Endothelial cell of umbilical vein (primary cell): ENCODE data around the gene TMEM208. TPM values are rescaled to one million over a fixed set of nuclear protein-coding genes. Genes with fewer than 3 reads are reported as not detected.

Experiments used
- BruUV-seq: library from RNA; stranded (reverse); fragments of 400-500 nt; replicated peaks from 2 replicates; lab custom pipeline; 2021; lab: Mats Ljungman, UMichigan
- CTCF ChIA-PET: fragments of 300-600, 350-600 bp; sonication (Branson Sonifier 250); formaldehyde crosslinking; loops from one replicate; lab custom pipeline; 2021; ENCODE audit warnings: antibody characterized with exemption, inconsistent platforms; lab: Charles Lee
- POLR2A ChIA-PET: fragments of 300-600, 350-600 bp; sonication (Branson Sonifier 250); formaldehyde crosslinking; loops from one replicate; lab custom pipeline; 2021; ENCODE audit warnings: antibody characterized with exemption, inconsistent platforms; lab: Charles Lee
- DNase-seq: peaks from one replicate; pipeline ENCODE4 v3.0.0-alpha.2; 2011; ENCODE audit warnings: low read depth, low spot score
- FAIRE-seq: peaks from 2 replicates; lab custom pipeline; 2011; peaks lifted over from hg19 to GRCh38; lab: Jason Lieb, UNC
- H2AFZ ChIP-seq: 2 replicates; pipeline ENCODE4 v1.6.0; 2012; ENCODE audit warnings: low read depth, low read length, control low read depth, inconsistent platforms
- H3K27ac ChIP-seq: 2 replicates; pipeline ENCODE4 v1.5.1; 2011; ENCODE audit warnings: low read depth, mild to moderate bottlenecking, control low read depth, low read length, moderate library complexity; ENCODE audit not compliant: insufficient read depth
- H3K27me3 ChIP-seq, 2 experiments: 2 replicates each; pipeline versions ENCODE4 v1.6.0 to v1.6.1; 2011; ENCODE audit warnings: low read length in 2 of 2, mixed read lengths in 1 of 2; ENCODE audit not compliant: control insufficient read depth in 2 of 2, insufficient read depth in 2 of 2
- H3K36me3 ChIP-seq, 2 experiments: 2 replicates in 1 of 2; 3 replicates in 1 of 2; pipeline ENCODE4 v1.5.1; 2011; ENCODE audit warnings: low read length in 2 of 2, mild to moderate bottlenecking in 1 of 2, moderate library complexity in 1 of 2; ENCODE audit not compliant: control insufficient read depth in 2 of 2, insufficient read depth in 2 of 2; ENCODE audit errors: extremely low read depth in 1 of 2
- H3K4me1 ChIP-seq: 3 replicates; pipeline ENCODE4 v1.5.1; 2011; ENCODE audit warnings: mild to moderate bottlenecking, low read length; ENCODE audit not compliant: control insufficient read depth, insufficient read depth; ENCODE audit errors: extremely low read depth
- H3K4me2 ChIP-seq: 2 replicates; pipeline ENCODE4 v1.6.1; 2011; ENCODE audit warnings: low read length, control low read depth, mixed read lengths; ENCODE audit not compliant: insufficient read depth
- H3K4me3 ChIP-seq, 3 experiments: fragments of 200-600 bp in 1 of 3; sonication (generic), shearing (Covaris generic) in 1 of 3; replicated peaks in 1 of 3; 2 replicates each; pipeline ENCODE4 v1.5.1; 2011 to 2016; ENCODE audit warnings: control low read depth in 3 of 3, low read length in 3 of 3, mild to moderate bottlenecking in 2 of 3, inconsistent platforms in 1 of 3, low read depth in 1 of 3, moderate library complexity in 1 of 3; ENCODE audit not compliant: insufficient read depth in 1 of 3
- H3K79me2 ChIP-seq: 2 replicates; pipeline ENCODE4 v1.6.0; 2012; ENCODE audit warnings: low read length, inconsistent platforms; ENCODE audit not compliant: control insufficient read depth, insufficient read depth
- H3K9ac ChIP-seq: replicated peaks from 2 replicates; pipeline ENCODE3; 2011; ENCODE audit warnings: low read length, control low read depth; ENCODE audit not compliant: insufficient read depth; ENCODE audit errors: extremely low read depth
- H3K9me1 ChIP-seq: replicated peaks from 3 replicates; pipeline ENCODE4 v1.6.0; 2011; ENCODE audit warnings: mild to moderate bottlenecking, low read length; ENCODE audit not compliant: control insufficient read depth, insufficient read depth; ENCODE audit errors: extremely low read depth
- H3K9me3 ChIP-seq: replicated peaks from 2 replicates; pipeline ENCODE4 v1.5.1; 2012; ENCODE audit warnings: low read length, inconsistent platforms; ENCODE audit not compliant: control insufficient read depth, insufficient read depth
- H4K20me1 ChIP-seq: replicated peaks from 2 replicates; pipeline ENCODE3; 2011; ENCODE audit warnings: mild to moderate bottlenecking, low read length; ENCODE audit not compliant: control insufficient read depth, insufficient read depth; ENCODE audit errors: extremely low read depth
- CTCF ChIP-seq, 2 donors: IDR thresholded peaks; 1 replicate in 1 of 2; 2 replicates in 1 of 2; pipeline ENCODE4 v1.5.1; 2011; ENCODE audit warnings: low read length in 2 of 2, mild to moderate bottlenecking in 2 of 2, moderate library complexity in 2 of 2, control low read depth in 1 of 2, inconsistent platforms in 1 of 2, low read depth in 1 of 2; ENCODE audit not compliant: insufficient read depth in 1 of 2; ENCODE audit errors: extremely low read depth in 1 of 2
- EZH2 ChIP-seq: IDR thresholded peaks from 2 replicates; pipeline ENCODE4 v1.6.1; 2012; ENCODE audit warnings: borderline replicate concordance, low read depth, mild to moderate bottlenecking, moderate library complexity, low read length, inconsistent platforms; ENCODE audit not compliant: severe bottlenecking
- FOS ChIP-seq: IDR thresholded peaks from 2 replicates; pipeline ENCODE4 v1.6.1; 2011; ENCODE audit warnings: mild to moderate bottlenecking, low read length, moderate library complexity, borderline replicate concordance; ENCODE audit not compliant: insufficient read depth
- JUN ChIP-seq: IDR thresholded peaks from 2 replicates; pipeline ENCODE4 v1.6.1; 2011; ENCODE audit warnings: borderline replicate concordance, low read depth; ENCODE audit not compliant: insufficient read length, insufficient read depth
- MAX ChIP-seq: IDR thresholded peaks from 2 replicates; pipeline ENCODE4 v1.6.1; 2011; ENCODE audit not compliant: insufficient read depth, insufficient read length
- MYC ChIP-seq: IDR thresholded peaks from one replicate; pipeline ENCODE4 v1.6.1; 2011; ENCODE audit warnings: mild to moderate bottlenecking, low read depth, low read length
- POLR2A ChIP-seq: IDR thresholded peaks from 2 replicates; pipeline ENCODE4 v1.6.1; 2012; ENCODE audit warnings: low read depth, mild to moderate bottlenecking, control low read depth, low read length
- POLR2AphosphoS5 ChIP-seq: IDR thresholded peaks from 2 replicates; pipeline ENCODE4 v1.6.1; 2012; ENCODE audit warnings: low read depth, mild to moderate bottlenecking, control low read depth, low read length, moderate library complexity; ENCODE audit not compliant: insufficient read depth
- dilution Hi-C: fragments of 300-500 bp; cut with MboI; formaldehyde crosslinking; loops from one replicate; pipeline ENCODE4 v1.15.0; 2019; ENCODE audit warnings: low sequenced_read_pairs; ENCODE audit not compliant: extremely low pct_ligation_motif_present
- intact Hi-C: fragments of 100-400 bp; cut with micrococcal nuclease; formaldehyde crosslinking; loops from one replicate; pipeline ENCODE4 v1.10.0; 2022
- polyA plus RNA-seq, 4 experiments: library from polyadenylated mRNA; depleted of rRNA in 3 of 4; stranded (reverse) in 3 of 4; unstranded in 1 of 4; fragments of >200 nt; gene quantifications; 2 replicates each; pipeline versions ENCODE4 v1.2.1 to v1.2.3, GENCODE V29; 2011 to 2012; ENCODE audit warnings: missing spikeins in 1 of 4
- total RNA-seq: library from RNA; stranded (reverse); gene quantifications from 2 replicates; pipeline ENCODE4 v1.2.3, GENCODE V29; 2021

Gene TMEM208
- total and polyA plus RNA-seq, 2 donors (not counting 3 experiments of a cell fraction or from before 2014, with no cell fraction given) = 35.3 to 94.0 TPM

GRCh38 chr16:67264277-67264676 is 37.3 kb downstream of the TMEM208 start:
- Histone ChIP-seq H3K4me3 (no peak overlapping the region), H3K36me3 (no peaks in the 10 kb centered on the region), H3K9ac (no peak overlapping the region), H3K27ac (no peak overlapping the region), H3K9me3 (no peaks in the 10 kb centered on the region), H3K79me2 (no peaks in the 10 kb centered on the region), H3K27me3 (no peaks in the 10 kb centered on the region), H4K20me1 (no peaks in the 10 kb centered on the region), H3K4me1 (peaks cover 16% of the 10 kb centered on the region), H3K9me1 (no peaks in the 10 kb centered on the region), H3K4me2 (no peak overlapping the region), H2AFZ (no peak overlapping the region)
- DNase-seq (no peak), FAIRE-seq (no peak)
- CTCF ChIA-PET = interaction anchor here (1.0 to 2.6 kb wide), 6 partner anchors 14 to 164 kb away, joined by 3 to 10 read pairs (median 4); no protein-coding TSS in a partner anchor
- POLR2A ChIA-PET = no interaction called here
- no TSS peak for BruUV-seq
- no peak for TF ChIP-seq MYC
- peak in 1 of 2 donors; percentile 27 for TF ChIP-seq CTCF (IDR thresholded peaks at IDR 0.05; ENCODE audit: extremely low read depth in 1 of 2, insufficient read depth in 1 of 2, low read depth in 1 of 2, low read length in 2 of 2)
- no peak for TF ChIP-seq EZH2
- TF ChIP-seq MAX = no peak
- no peak for TF ChIP-seq FOS
- no peak for TF ChIP-seq JUN
- no peak for TF ChIP-seq POLR2AphosphoS5
- TF ChIP-seq POLR2A = no peak
- dilution Hi-C loops = no loop called here
- intact Hi-C loops = no loop called here
